Tibial nerve (tissue), 4 donors: Measurements from ENCODE around the gene MAML3. TPM values are rescaled to one million over a fixed set of nuclear protein-coding genes. Genes with fewer than 3 reads are reported as not detected.
A peak's percentile ranks its signal among the peaks of the same experiment; 100 is the strongest.

Experiments used
- DNase-seq, 2 donors: peaks; one replicate each; pipeline ENCODE4 v3.0.0-alpha.2; 2019; ENCODE audit warnings: low spot score in 2 of 2
- H3K27ac ChIP-seq, 4 donors: fragments of 200-600 bp; sonication (generic) in 3 of 4; one replicate each; pipeline ENCODE4 v1.5.1; 2017 to 2019; ENCODE audit warnings: mild to moderate bottlenecking in 1 of 4
- H3K27me3 ChIP-seq, 2 donors: fragments of 200-600 bp; sonication (generic) in 1 of 2; one replicate each; pipeline versions ENCODE4 v1.5.1 to v1.6.0; 2017 to 2019
- H3K36me3 ChIP-seq, 3 donors: fragments of 200-600 bp; sonication (generic); one replicate each; pipeline ENCODE4 v1.5.1; 2018 to 2019
- H3K4me1 ChIP-seq, 4 donors: fragments of 200-600 bp; sonication (generic) in 3 of 4; one replicate each; pipeline ENCODE4 v1.5.1; 2017 to 2019
- H3K4me3 ChIP-seq, 4 donors: fragments of 200-600 bp; sonication (generic) in 3 of 4; one replicate each; pipeline ENCODE4 v1.5.1; 2017 to 2019; ENCODE audit warnings: mild to moderate bottlenecking in 1 of 4, moderate library complexity in 1 of 4
- H3K9me3 ChIP-seq, 4 donors: fragments of 200-600 bp; sonication (generic) in 3 of 4; one replicate each; pipeline ENCODE4 v1.5.1; 2017 to 2019
- CTCF ChIP-seq, 5 experiments: fragments of 200-600 bp in 3 of 5; fragments of 450-650 bp in 2 of 5; sonication (generic) in 3 of 5; IDR thresholded peaks; one replicate each; pipeline ENCODE4 v1.5.1; 2016 to 2019; ENCODE audit warnings: antibody characterized with exemption in 5 of 5, mild to moderate bottlenecking in 3 of 5, moderate library complexity in 2 of 5
- EP300 ChIP-seq, 2 donors: sonication (generic); formaldehyde crosslinking; IDR thresholded peaks; one replicate each; pipeline ENCODE4 v1.6.1; 2017; ENCODE audit warnings: antibody characterized with exemption in 2 of 2, mild to moderate bottlenecking in 1 of 2
- POLR2A ChIP-seq, 2 donors: fragments of 450-650 bp; IDR thresholded peaks; one replicate each; pipeline ENCODE4 v1.6.1; 2017; ENCODE audit warnings: antibody characterized with exemption in 2 of 2, mild to moderate bottlenecking in 2 of 2, moderate library complexity in 2 of 2
- WGBS, 2 donors: methylation state at CpG; one replicate each; pipeline ENCODE4 v1.1.5; 2018; 5-methylcytosine and 5-hydroxymethylcytosine counted together
- total RNA-seq, 4 donors: library from RNA; depleted of rRNA; stranded (reverse); fragments of >200 nt; gene quantifications; one replicate each; pipeline ENCODE4 v1.1.0, GENCODE V29; 2016

The MAML3 gene
- total RNA-seq, 4 donors from 2014 or later = 8.6 to 10.5 (median 9.4) TPM

- Histone ChIP-seq H3K27me3 (no peaks in the 10 kb centered on the region), H3K4me1 (peaks cover 0 to 44% (median 2%) of the 10 kb centered on the region in 4 donors), H3K27ac (peak overlapping the region in 2 of 4 donors; percentile 78 to 84), H3K36me3 (no peaks in the 10 kb centered on the region), H3K9me3 (no peaks in the 10 kb centered on the region), H3K4me3 (no peak overlapping the region)
- TF ChIP-seq CTCF (IDR thresholded peaks at IDR 0.05) = no peak
- TF ChIP-seq EP300 (IDR thresholded peaks at IDR 0.05) = no peak
- no peak for TF ChIP-seq POLR2A (IDR thresholded peaks at IDR 0.05)
- 62 to 68% methylated on average over 2 of the region's 2 CpGs for WGBS, 2 donors
- no peak for DNase-seq
These were observed 253.0 kb downstream of the MAML3 start for GRCh38 chr4:139900964-139901376.

DNA sequence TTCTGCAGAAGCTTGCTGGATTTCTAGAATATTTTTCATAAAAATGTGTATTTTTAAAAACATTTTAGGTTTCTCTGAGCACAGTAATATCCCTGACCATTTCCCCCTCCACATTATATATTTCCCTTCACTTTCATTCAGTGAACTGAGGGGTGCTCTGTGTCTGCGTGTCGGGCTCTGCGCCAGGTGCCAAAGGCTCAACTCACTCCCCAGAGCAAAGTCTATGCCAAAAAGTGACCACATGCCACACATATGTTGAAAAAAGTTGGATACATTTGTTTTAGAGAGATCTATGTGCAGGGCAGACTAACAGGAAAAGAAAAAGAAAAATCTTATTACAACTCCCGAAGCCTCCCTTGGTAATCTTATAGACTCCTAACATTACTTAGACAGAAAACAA, 254.6 kb downstream of the MAML3 start:
- Histone ChIP-seq H3K4me3 (no peak overlapping the region), H3K27me3 (no peaks in the 10 kb centered on the region), H3K4me1 (peaks cover 0 to 44% (median 2%) of the 10 kb centered on the region in 4 donors), H3K36me3 (no peaks in the 10 kb centered on the region), H3K9me3 (no peaks in the 10 kb centered on the region), H3K27ac (no peak overlapping the region)
- WGBS, 2 donors = 49 to 63% methylated on average over 4 of the region's 4 CpGs
- no peak for DNase-seq
- TF ChIP-seq POLR2A (IDR thresholded peaks at IDR 0.05) (no peak), EP300 (IDR thresholded peaks at IDR 0.05) (no peak), CTCF (IDR thresholded peaks at IDR 0.05) (no peak)

DNA sequence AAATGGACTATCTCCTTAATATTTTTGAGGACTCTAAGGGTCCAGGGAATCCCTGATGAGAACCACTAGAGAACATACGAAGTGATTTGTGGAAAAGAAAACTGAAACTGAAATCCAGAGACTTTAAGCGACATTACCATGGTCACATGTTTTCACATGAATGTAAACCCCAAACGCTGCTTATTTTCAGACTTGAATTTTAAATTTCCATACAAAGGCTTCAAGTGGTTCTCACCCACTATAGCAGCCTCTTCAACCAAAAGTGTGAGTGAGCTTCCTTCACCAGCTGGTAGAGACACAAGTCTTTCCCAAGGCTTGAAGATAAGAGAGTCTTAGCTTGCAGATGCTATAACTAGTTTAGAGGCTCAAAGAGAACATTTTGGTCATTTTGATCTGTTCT, 255.7 kb downstream of the MAML3 start:
- peak overlapping the region in 1 of 4 donors; percentile 6 for H3K4me3 ChIP-seq
- WGBS, 2 donors = 62 to 68% methylated on average over 3 of the region's 3 CpGs

GRCh38 chr4:139896091-139896604, 257.8 kb downstream of the MAML3 start:
- WGBS, 2 donors = 88 to 93% methylated on average over 6 of the region's 6 CpGs
- Histone ChIP-seq H3K36me3 (no peaks in the 10 kb centered on the region), H3K4me3 (no peak overlapping the region)

More for the DNA sequence above, 255.7 kb downstream of the MAML3 start:
- Histone ChIP-seq H3K27ac (no peak overlapping the region), H3K4me1 (peaks cover 0 to 48% (median 2%) of the 10 kb centered on the region in 4 donors), H3K9me3 (no peaks in the 10 kb centered on the region), H3K36me3 (no peaks in the 10 kb centered on the region), H3K27me3 (no peaks in the 10 kb centered on the region)
- no peak for TF ChIP-seq POLR2A (IDR thresholded peaks at IDR 0.05)
- no peak for TF ChIP-seq CTCF (IDR thresholded peaks at IDR 0.05)
- no peak for TF ChIP-seq EP300 (IDR thresholded peaks at IDR 0.05)
- DNase-seq = no peak

More at GRCh38 chr4:139896091-139896604, 257.8 kb downstream of the MAML3 start:
- peaks cover 0 to 29% (median 2%) of the 10 kb centered on the region in 4 donors for H3K4me1 ChIP-seq
- no peak overlapping the region for H3K27ac ChIP-seq
- H3K9me3 ChIP-seq = no peaks in the 10 kb centered on the region
- TF ChIP-seq CTCF (IDR thresholded peaks at IDR 0.05) (no peak), EP300 (IDR thresholded peaks at IDR 0.05) (no peak), POLR2A (IDR thresholded peaks at IDR 0.05) (no peak)
- DNase-seq = no peak
- H3K27me3 ChIP-seq = no peaks in the 10 kb centered on the region
